CD4-positive, alpha-beta T cell (primary cell): Measurements from ENCODE around the gene SHROOM2. TPM values are rescaled to one million over a fixed set of nuclear protein-coding genes. Genes with fewer than 3 reads are reported as not detected.

Experiments used
- ATAC-seq: fragments of 200-7000 bp; cut with Tn5 transposase; one replicate; pipeline ENCODE4 v1.10.0; 2022; ENCODE audit warnings: mild to moderate bottlenecking; ENCODE audit not compliant: poor library complexity
- CTCF ChIA-PET: fragments of 350-600 bp; sonication (Branson Sonifier 250); formaldehyde crosslinking; loops from one replicate; lab custom pipeline; 2021; ENCODE audit warnings: antibody characterized with exemption, inconsistent platforms; lab: Charles Lee
- POLR2A ChIA-PET: fragments of 350-600 bp; sonication (Branson Sonifier 250); formaldehyde crosslinking; loops from one replicate; lab custom pipeline; 2021; ENCODE audit warnings: antibody characterized with exemption, inconsistent platforms; lab: Charles Lee
- DNase-seq, 14 experiments: peaks; one replicate each; pipeline ENCODE4 v3.0.0-alpha.2; 2013 to 2020; ENCODE audit warnings: mixed read lengths in 2 of 14
- H3K27ac ChIP-seq, 2 donors: one replicate each; pipeline versions ENCODE4 v1.5.1 to v1.7.0; 2013; ENCODE audit warnings: low read length in 2 of 2, low read depth in 1 of 2, mild to moderate bottlenecking in 1 of 2
- H3K27me3 ChIP-seq, 2 experiments: 1 replicate in 1 of 2; 2 replicates in 1 of 2; pipeline versions ENCODE4 v1.6.1 to v1.7.0; 2013; ENCODE audit warnings: low read length in 2 of 2, control low read depth in 1 of 2, mild to moderate bottlenecking in 1 of 2, moderate library complexity in 1 of 2; ENCODE audit not compliant: insufficient read depth in 2 of 2, control insufficient read depth in 1 of 2
- H3K36me3 ChIP-seq: one replicate; pipeline ENCODE4 v1.6.1; 2013; ENCODE audit warnings: low read length, control low read depth; ENCODE audit not compliant: insufficient read depth
- H3K4me1 ChIP-seq: one replicate; pipeline ENCODE4 v1.6.1; 2013; ENCODE audit warnings: low read length, control low read depth; ENCODE audit not compliant: insufficient read depth
- H3K4me3 ChIP-seq: one replicate; pipeline ENCODE4 v1.5.1; 2013; ENCODE audit warnings: mild to moderate bottlenecking, low read length, moderate library complexity
- H3K9me3 ChIP-seq, 2 experiments: 1 replicate in 1 of 2; 2 replicates in 1 of 2; pipeline versions ENCODE4 v1.6.1 to v1.7.0; 2013; ENCODE audit warnings: low read length in 2 of 2, mild to moderate bottlenecking in 2 of 2, control low read depth in 1 of 2, moderate library complexity in 1 of 2; ENCODE audit not compliant: control insufficient read depth in 1 of 2, insufficient read depth in 1 of 2
- H3K27ac Mint-ChIP-seq: one replicate; pipeline ENCODE4 v1.8.0; 2020; ENCODE audit warnings: mixed read lengths
- H3K27me3 Mint-ChIP-seq: one replicate; pipeline ENCODE4 v1.8.0; 2021; ENCODE audit warnings: mixed read lengths
- H3K36me3 Mint-ChIP-seq: one replicate; pipeline ENCODE4 v1.8.0; 2021; ENCODE audit warnings: low read depth, mixed read lengths
- H3K4me1 Mint-ChIP-seq: one replicate; pipeline ENCODE4 v1.8.0; 2021; ENCODE audit warnings: low read depth, mixed read lengths
- H3K4me3 Mint-ChIP-seq: one replicate; pipeline ENCODE4 v1.8.0; 2020; ENCODE audit warnings: mild to moderate bottlenecking, mixed read lengths
- H3K9me3 Mint-ChIP-seq: one replicate; pipeline ENCODE4 v1.8.0; 2020; ENCODE audit warnings: mixed read lengths
- intact Hi-C, 2 experiments: fragments of 100-400 bp; cut with DNase I in 1 of 2; cut with micrococcal nuclease in 1 of 2; formaldehyde crosslinking; loops; one replicate each; pipeline versions ENCODE4 v1.15.1 to v1.9.0; 2023 to 2025; cut with DNase I, micrococcal nuclease
- total RNA-seq, 174 experiments: library from RNA in 2 of 174; stranded (reverse) in 2 of 174; gene quantifications; one replicate each; pipeline ENCODE4 v1.2.3 and lab custom pipeline; 2021 to 2026
- TF ChIP-seq, protein P1 (sequence below): fragments of 200-600 bp; IDR thresholded peaks from one replicate; pipeline ENCODE4 v1.8.0; 2022; ENCODE audit warnings: antibody characterized with exemption, mild to moderate bottlenecking

SHROOM2 gene
- total RNA-seq, 2 experiments from 2014 or later = not detected

DNA sequence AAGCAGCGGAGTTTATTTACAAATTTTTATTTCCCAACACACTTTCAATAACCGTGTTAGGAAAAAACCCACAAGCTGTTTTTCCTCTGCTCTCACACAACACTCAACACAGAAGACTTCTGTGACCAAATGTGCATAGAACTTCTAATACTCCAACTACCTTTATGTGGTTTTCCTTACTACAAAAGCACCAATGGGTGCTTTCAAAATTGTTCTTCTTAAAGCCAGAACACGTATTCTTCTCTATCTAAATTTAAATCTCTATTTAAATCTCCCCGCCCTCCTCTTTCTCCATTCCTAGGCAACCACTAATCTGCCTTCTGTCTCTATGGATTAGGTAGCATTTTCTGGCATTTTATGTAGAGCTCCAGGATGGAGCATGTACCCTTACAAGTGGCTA lies 90.0 kb downstream of the SHROOM2 start:
- Mint-ChIP-seq H3K27ac (no peak overlapping the region), H3K36me3 (no peaks in the 10 kb centered on the region), H3K4me1 (peaks cover 23% of the 10 kb centered on the region), H3K27me3 (peaks cover 12% of the 10 kb centered on the region), H3K4me3 (no peak overlapping the region), H3K9me3 (no peaks in the 10 kb centered on the region)
- no peak overlapping the region for H3K27ac ChIP-seq
- H3K9me3 ChIP-seq = no peaks in the 10 kb centered on the region
- no peaks in the 10 kb centered on the region for H3K4me1 ChIP-seq
- H3K36me3 ChIP-seq = no peaks in the 10 kb centered on the region
- TF ChIP-seq, protein P1, sequence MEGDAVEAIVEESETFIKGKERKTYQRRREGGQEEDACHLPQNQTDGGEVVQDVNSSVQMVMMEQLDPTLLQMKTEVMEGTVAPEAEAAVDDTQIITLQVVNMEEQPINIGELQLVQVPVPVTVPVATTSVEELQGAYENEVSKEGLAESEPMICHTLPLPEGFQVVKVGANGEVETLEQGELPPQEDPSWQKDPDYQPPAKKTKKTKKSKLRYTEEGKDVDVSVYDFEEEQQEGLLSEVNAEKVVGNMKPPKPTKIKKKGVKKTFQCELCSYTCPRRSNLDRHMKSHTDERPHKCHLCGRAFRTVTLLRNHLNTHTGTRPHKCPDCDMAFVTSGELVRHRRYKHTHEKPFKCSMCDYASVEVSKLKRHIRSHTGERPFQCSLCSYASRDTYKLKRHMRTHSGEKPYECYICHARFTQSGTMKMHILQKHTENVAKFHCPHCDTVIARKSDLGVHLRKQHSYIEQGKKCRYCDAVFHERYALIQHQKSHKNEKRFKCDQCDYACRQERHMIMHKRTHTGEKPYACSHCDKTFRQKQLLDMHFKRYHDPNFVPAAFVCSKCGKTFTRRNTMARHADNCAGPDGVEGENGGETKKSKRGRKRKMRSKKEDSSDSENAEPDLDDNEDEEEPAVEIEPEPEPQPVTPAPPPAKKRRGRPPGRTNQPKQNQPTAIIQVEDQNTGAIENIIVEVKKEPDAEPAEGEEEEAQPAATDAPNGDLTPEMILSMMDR = no peak
- DNase-seq = peak in 2 of 14 experiments; percentile 1 to 5
- H3K27me3 ChIP-seq = no peaks in the 10 kb centered on the region
- peak; percentile 43 for ATAC-seq
- H3K4me3 ChIP-seq = no peak overlapping the region
- intact Hi-C loops = loop anchor here in 1 of 2 experiments (2.0 to 10.0 kb wide), 2 partner anchors 243 to 1061 kb away; no protein-coding TSS in a partner anchor
- CTCF ChIA-PET = no interaction called here
- POLR2A ChIA-PET = no interaction called here

GRCh38 chrX:9878146-9878820 lies 92.1 kb downstream of the SHROOM2 start:
- Mint-ChIP-seq H3K4me3 (no peak overlapping the region), H3K36me3 (no peaks in the 10 kb centered on the region), H3K4me1 (peaks cover 23% of the 10 kb centered on the region), H3K27me3 (peaks cover 12% of the 10 kb centered on the region), H3K27ac (no peak overlapping the region), H3K9me3 (no peaks in the 10 kb centered on the region)
- DNase-seq (no peak), ATAC-seq (no peak)
- Histone ChIP-seq H3K27me3 (no peaks in the 10 kb centered on the region), H3K9me3 (no peaks in the 10 kb centered on the region), H3K36me3 (no peaks in the 10 kb centered on the region), H3K4me3 (no peak overlapping the region), H3K4me1 (no peaks in the 10 kb centered on the region), H3K27ac (no peak overlapping the region)
- ChIA-PET POLR2A (no interaction called here), CTCF (no interaction called here)
- TF ChIP-seq, protein P1 = no peak
- intact Hi-C loops = loop anchor here in 1 of 2 experiments (10.0 kb wide), 1 partner anchor 1063 kb away; no protein-coding TSS in a partner anchor

- Mint-ChIP-seq H3K9me3 (no peaks in the 10 kb centered on the region), H3K27me3 (peaks cover 8% of the 10 kb centered on the region), H3K36me3 (no peaks in the 10 kb centered on the region), H3K4me3 (no peak overlapping the region), H3K4me1 (peaks cover 20% of the 10 kb centered on the region), H3K27ac (no peak overlapping the region)
- Histone ChIP-seq H3K9me3 (no peaks in the 10 kb centered on the region), H3K4me3 (no peak overlapping the region), H3K27ac (no peak overlapping the region), H3K27me3 (no peaks in the 10 kb centered on the region), H3K4me1 (peaks cover 2% of the 10 kb centered on the region), H3K36me3 (no peaks in the 10 kb centered on the region)
- ChIA-PET POLR2A (no interaction called here), CTCF (interaction anchor here (1.2 kb wide), 1 partner anchor 1097 kb away, joined by 3 read pairs; no protein-coding TSS in a partner anchor)
- intact Hi-C loops = no loop called here
- no peak for DNase-seq
- ATAC-seq = no peak
- TF ChIP-seq, protein P1 = no peak
Observed at GRCh38 chrX:9880237-9880636, 94.0 kb downstream of the SHROOM2 start.
